SK-N-SH (cell line): ENCODE results near the gene PARP1. TPM values are rescaled to one million over a fixed set of nuclear protein-coding genes. Genes with fewer than 3 reads are reported as not detected.

Experiments used
- CTCF ChIA-PET: fragments of 300-600, 350-600 bp; formaldehyde crosslinking; extraction: SDS; loops from one replicate; lab custom pipeline; 2021; lab: Yijun Ruan, JAX
- POLR2A ChIA-PET: fragments of 350-600 bp; sonication (Branson Sonifier 250); formaldehyde crosslinking; extraction: SDS; loops from one replicate; lab custom pipeline; 2020; ENCODE audit warnings: antibody characterized with exemption, inconsistent platforms; lab: Yijun Ruan, JAX
- DNase-seq: peaks from one replicate; pipeline ENCODE4 v3.0.0; 2012
- H2AFZ ChIP-seq: fragments of 200-600 bp; sonication (generic); 2 replicates; pipeline ENCODE4 v1.8.1; 2016; ENCODE audit warnings: antibody characterized with exemption, mild to moderate bottlenecking, low read depth
- H3F3A ChIP-seq: fragments of 200-600 bp; sonication (generic); replicated peaks from 2 replicates; pipeline ENCODE3; 2016; ENCODE audit warnings: antibody characterized with exemption, mild to moderate bottlenecking; ENCODE audit not compliant: insufficient read depth
- H3K27ac ChIP-seq, 2 experiments: fragments of 200-500 bp in 1 of 2; fragments of 200-600 bp in 1 of 2; sonication (Bioruptor generic) in 1 of 2; sonication (generic), shearing (Covaris generic) in 1 of 2; 2 replicates each; pipeline versions ENCODE4 v1.5.1 to v1.6.1; 2014 to 2016; ENCODE audit warnings: low read depth in 2 of 2, inconsistent platforms in 1 of 2, low read length in 1 of 2, mild to moderate bottlenecking in 1 of 2, mixed read lengths in 1 of 2
- H3K27me3 ChIP-seq: fragments of 200-600 bp; sonication (generic), shearing (Covaris generic); 2 replicates; pipeline ENCODE4 v1.6.1; 2016; ENCODE audit warnings: mixed run types; ENCODE audit not compliant: insufficient read depth
- H3K36me3 ChIP-seq, 2 experiments: fragments of 200-500 bp in 1 of 2; fragments of 200-600 bp in 1 of 2; sonication (Bioruptor generic) in 1 of 2; sonication (generic) in 1 of 2; replicated peaks in 1 of 2; 2 replicates each; pipeline versions ENCODE3 to v1.5.1; 2014 to 2016; ENCODE audit warnings: low read length in 1 of 2, mild to moderate bottlenecking in 1 of 2; ENCODE audit not compliant: insufficient read depth in 2 of 2, control insufficient read depth in 1 of 2
- H3K4me1 ChIP-seq, 2 experiments: fragments of 200-500 bp in 1 of 2; fragments of 200-600 bp in 1 of 2; sonication (Bioruptor generic) in 1 of 2; sonication (generic), shearing (Covaris generic) in 1 of 2; 2 replicates each; pipeline versions ENCODE4 v1.5.1 to v1.6.1; 2014 to 2016; ENCODE audit warnings: low read depth in 1 of 2, low read length in 1 of 2, mixed run types in 1 of 2; ENCODE audit not compliant: insufficient read depth in 2 of 2, control insufficient read depth in 1 of 2
- H3K4me2 ChIP-seq: fragments of 200-600 bp; sonication (generic), shearing (Covaris generic); 2 replicates; pipeline ENCODE4 v1.6.1; 2017; ENCODE audit warnings: mixed run types
- H3K4me3 ChIP-seq, 2 experiments: fragments of 200-500 bp in 1 of 2; fragments of 200-600 bp in 1 of 2; sonication (Bioruptor generic) in 1 of 2; sonication (generic), shearing (Covaris generic) in 1 of 2; 2 replicates each; pipeline versions ENCODE4 v1.5.1 to v1.8.1; 2014 to 2016; ENCODE audit warnings: low read depth in 2 of 2, inconsistent platforms in 1 of 2, low read length in 1 of 2, mild to moderate bottlenecking in 1 of 2, mixed read lengths in 1 of 2, moderate library complexity in 1 of 2
- H3K79me2 ChIP-seq: fragments of 200-600 bp; sonication (generic); 2 replicates; pipeline ENCODE4 v1.8.1; 2017; ENCODE audit warnings: mild to moderate bottlenecking; ENCODE audit not compliant: insufficient read depth
- H3K9ac ChIP-seq: fragments of 200-600 bp; sonication (generic); 2 replicates; pipeline ENCODE4 v1.6.1; 2017; ENCODE audit warnings: mixed run types
- H3K9me2 ChIP-seq: fragments of 200-600 bp; sonication (generic); 2 replicates; pipeline ENCODE4 v1.6.1; 2017; ENCODE audit warnings: mixed run types
- H3K9me3 ChIP-seq: fragments of 200-600 bp; sonication (generic); 2 replicates; pipeline ENCODE4 v1.6.1; 2017; ENCODE audit warnings: mixed run types, mild to moderate bottlenecking, moderate library complexity
- H4K20me1 ChIP-seq: fragments of 200-600 bp; sonication (generic); 2 replicates; pipeline ENCODE4 v1.6.1; 2017; ENCODE audit warnings: mild to moderate bottlenecking, mixed run types; ENCODE audit not compliant: insufficient read depth
- CHD2 ChIP-seq: fragments of 150-350 bp; IDR thresholded peaks from 2 replicates; pipeline ENCODE4 v1.6.1; 2018; ENCODE audit warnings: low read length; ENCODE audit not compliant: partially characterized antibody
- FOSL2 ChIP-seq: IDR thresholded peaks from 2 replicates; pipeline ENCODE4 v1.4.0; 2012; ENCODE audit warnings: low read depth, mild to moderate bottlenecking, moderate library complexity, borderline replicate concordance
- FOXJ3 ChIP-seq: sonication (generic); formaldehyde crosslinking; IDR thresholded peaks from 2 replicates; pipeline ENCODE4 v1.5.1; 2020; ENCODE audit warnings: mild to moderate bottlenecking, missing genetic modification reagents
- FOXM1 ChIP-seq: IDR thresholded peaks from 2 replicates; pipeline ENCODE4 v1.4.0; 2012; ENCODE audit warnings: low read depth, mild to moderate bottlenecking
- JUND ChIP-seq: IDR thresholded peaks from 2 replicates; pipeline ENCODE4 v1.4.0; 2012
- MEF2A ChIP-seq: IDR thresholded peaks from 2 replicates; pipeline ENCODE4 v1.4.0; 2012; ENCODE audit warnings: low read depth, borderline replicate concordance
- MXI1 ChIP-seq: IDR thresholded peaks from 2 replicates; pipeline ENCODE4 v1.6.1; 2012; ENCODE audit warnings: mild to moderate bottlenecking, low read depth, low read length, improper control_type of control experiment
- NFIC ChIP-seq: IDR thresholded peaks from 2 replicates; pipeline ENCODE4 v1.4.0; 2012; ENCODE audit warnings: borderline replicate concordance
- NRF1 ChIP-seq: IDR thresholded peaks from 2 replicates; pipeline ENCODE4 v1.6.1; 2012; ENCODE audit warnings: low read depth, mild to moderate bottlenecking, low read length
- RAD21 ChIP-seq: IDR thresholded peaks from 2 replicates; pipeline ENCODE4 v1.6.1; 2012; ENCODE audit warnings: mild to moderate bottlenecking, low read length
- SIN3A ChIP-seq: IDR thresholded peaks from 2 replicates; pipeline ENCODE4 v1.6.1; 2012; ENCODE audit warnings: low read depth, mild to moderate bottlenecking, low read length, moderate library complexity, borderline replicate concordance
- SMC3 ChIP-seq: IDR thresholded peaks from 2 replicates; pipeline ENCODE4 v1.6.1; 2012; ENCODE audit warnings: low read depth, low read length, improper control_type of control experiment
- TCF12 ChIP-seq: IDR thresholded peaks from 2 replicates; pipeline ENCODE4 v1.4.0; 2012
- YY1 ChIP-seq: IDR thresholded peaks from 2 replicates; pipeline ENCODE4 v1.4.0; 2012; ENCODE audit warnings: low read depth, mild to moderate bottlenecking
- WGBS: methylation state at CpG from one replicate; pipeline ENCODE4 v1.1.6; 2017; ENCODE audit warnings: low lambda C conversion rate; 5-methylcytosine and 5-hydroxymethylcytosine counted together
- polyA plus RNA-seq, 3 experiments: library from polyadenylated mRNA; depleted of rRNA; stranded (reverse); fragments of >200 nt; gene quantifications; 2 replicates each; pipeline ENCODE4 v1.2.3, GENCODE V29; 2012
- TF ChIP-seq, protein P1 (sequence below): IDR thresholded peaks from 2 replicates; pipeline ENCODE4 v1.4.0; 2012; ENCODE audit warnings: low read depth, borderline replicate concordance
- TF ChIP-seq, protein P2 (sequence below): IDR thresholded peaks from 2 replicates; pipeline ENCODE4 v1.6.1; 2012; ENCODE audit warnings: mild to moderate bottlenecking, low read depth, low read length, moderate library complexity
- TF ChIP-seq, protein P3 (sequence below): fragments of 150-350 bp; IDR thresholded peaks from 2 replicates; pipeline ENCODE4 v1.6.1; 2016; ENCODE audit warnings: mild to moderate bottlenecking, low read depth, low read length

The PARP1 gene
- polyA plus RNA-seq, 1 of the 3 experiments (the other 2 are of a cell fraction) = 239 TPM

DNA sequence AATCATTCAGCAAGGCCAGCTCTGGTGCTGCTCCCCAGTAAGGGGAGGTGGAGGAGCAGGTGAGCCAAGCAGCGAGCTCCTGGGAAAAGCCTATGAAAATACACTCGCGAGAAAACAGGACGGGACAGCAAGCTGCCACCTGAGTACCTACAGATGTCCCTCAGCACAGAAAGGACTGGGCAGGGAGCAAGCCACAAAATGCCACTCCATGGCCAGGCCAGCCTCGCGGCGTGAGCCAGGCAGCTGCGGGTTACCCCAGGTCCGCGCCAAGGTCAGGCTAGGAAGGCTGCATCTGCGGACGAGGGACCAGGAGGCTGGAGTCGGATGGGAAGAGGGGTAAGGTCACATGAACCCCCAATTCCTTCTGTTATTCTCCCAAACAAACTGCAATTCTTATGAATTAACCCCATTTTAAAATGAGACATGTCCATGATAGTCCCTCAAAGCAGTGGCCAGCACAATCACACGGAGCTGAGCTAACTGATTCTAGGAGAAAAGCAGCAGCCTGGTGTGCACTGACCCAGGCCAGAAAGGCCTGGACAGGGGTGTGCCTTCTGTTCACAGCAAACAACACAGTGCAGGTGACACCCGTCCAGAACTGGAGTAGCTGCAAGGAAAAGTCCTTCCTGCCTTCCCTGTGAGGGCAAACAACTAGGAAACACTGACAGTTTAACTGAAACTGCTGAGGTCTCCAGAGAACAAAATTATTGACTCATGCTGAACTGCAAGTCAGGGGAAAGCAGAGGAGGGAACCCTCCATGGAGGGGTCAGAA is 26.5 kb downstream of the PARP1 start:
- no peak for TF ChIP-seq NRF1
- no peak for TF ChIP-seq FOXJ3 (CRISPR knock-in tag)
- TF ChIP-seq TCF12 = no peak
- no peak for TF ChIP-seq SMC3
- TF ChIP-seq YY1 = no peak
- TF ChIP-seq SIN3A = no peak
- TF ChIP-seq CHD2 = no peak
- no peak for TF ChIP-seq RAD21
- no peak for TF ChIP-seq FOSL2
- TF ChIP-seq FOXM1 = no peak
- TF ChIP-seq, protein P1, sequence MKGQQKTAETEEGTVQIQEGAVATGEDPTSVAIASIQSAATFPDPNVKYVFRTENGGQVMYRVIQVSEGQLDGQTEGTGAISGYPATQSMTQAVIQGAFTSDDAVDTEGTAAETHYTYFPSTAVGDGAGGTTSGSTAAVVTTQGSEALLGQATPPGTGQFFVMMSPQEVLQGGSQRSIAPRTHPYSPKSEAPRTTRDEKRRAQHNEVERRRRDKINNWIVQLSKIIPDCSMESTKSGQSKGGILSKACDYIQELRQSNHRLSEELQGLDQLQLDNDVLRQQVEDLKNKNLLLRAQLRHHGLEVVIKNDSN = no peak
- TF ChIP-seq NFIC = no peak
- TF ChIP-seq MXI1 = no peak
- no peak for TF ChIP-seq MEF2A
- TF ChIP-seq JUND = no peak
- TF ChIP-seq, protein P2, sequence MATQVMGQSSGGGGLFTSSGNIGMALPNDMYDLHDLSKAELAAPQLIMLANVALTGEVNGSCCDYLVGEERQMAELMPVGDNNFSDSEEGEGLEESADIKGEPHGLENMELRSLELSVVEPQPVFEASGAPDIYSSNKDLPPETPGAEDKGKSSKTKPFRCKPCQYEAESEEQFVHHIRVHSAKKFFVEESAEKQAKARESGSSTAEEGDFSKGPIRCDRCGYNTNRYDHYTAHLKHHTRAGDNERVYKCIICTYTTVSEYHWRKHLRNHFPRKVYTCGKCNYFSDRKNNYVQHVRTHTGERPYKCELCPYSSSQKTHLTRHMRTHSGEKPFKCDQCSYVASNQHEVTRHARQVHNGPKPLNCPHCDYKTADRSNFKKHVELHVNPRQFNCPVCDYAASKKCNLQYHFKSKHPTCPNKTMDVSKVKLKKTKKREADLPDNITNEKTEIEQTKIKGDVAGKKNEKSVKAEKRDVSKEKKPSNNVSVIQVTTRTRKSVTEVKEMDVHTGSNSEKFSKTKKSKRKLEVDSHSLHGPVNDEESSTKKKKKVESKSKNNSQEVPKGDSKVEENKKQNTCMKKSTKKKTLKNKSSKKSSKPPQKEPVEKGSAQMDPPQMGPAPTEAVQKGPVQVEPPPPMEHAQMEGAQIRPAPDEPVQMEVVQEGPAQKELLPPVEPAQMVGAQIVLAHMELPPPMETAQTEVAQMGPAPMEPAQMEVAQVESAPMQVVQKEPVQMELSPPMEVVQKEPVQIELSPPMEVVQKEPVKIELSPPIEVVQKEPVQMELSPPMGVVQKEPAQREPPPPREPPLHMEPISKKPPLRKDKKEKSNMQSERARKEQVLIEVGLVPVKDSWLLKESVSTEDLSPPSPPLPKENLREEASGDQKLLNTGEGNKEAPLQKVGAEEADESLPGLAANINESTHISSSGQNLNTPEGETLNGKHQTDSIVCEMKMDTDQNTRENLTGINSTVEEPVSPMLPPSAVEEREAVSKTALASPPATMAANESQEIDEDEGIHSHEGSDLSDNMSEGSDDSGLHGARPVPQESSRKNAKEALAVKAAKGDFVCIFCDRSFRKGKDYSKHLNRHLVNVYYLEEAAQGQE = no peak
- TF ChIP-seq, protein P3, sequence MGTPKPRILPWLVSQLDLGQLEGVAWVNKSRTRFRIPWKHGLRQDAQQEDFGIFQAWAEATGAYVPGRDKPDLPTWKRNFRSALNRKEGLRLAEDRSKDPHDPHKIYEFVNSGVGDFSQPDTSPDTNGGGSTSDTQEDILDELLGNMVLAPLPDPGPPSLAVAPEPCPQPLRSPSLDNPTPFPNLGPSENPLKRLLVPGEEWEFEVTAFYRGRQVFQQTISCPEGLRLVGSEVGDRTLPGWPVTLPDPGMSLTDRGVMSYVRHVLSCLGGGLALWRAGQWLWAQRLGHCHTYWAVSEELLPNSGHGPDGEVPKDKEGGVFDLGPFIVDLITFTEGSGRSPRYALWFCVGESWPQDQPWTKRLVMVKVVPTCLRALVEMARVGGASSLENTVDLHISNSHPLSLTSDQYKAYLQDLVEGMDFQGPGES = no peak
- H2AFZ ChIP-seq = no peak overlapping the region
- ChIA-PET POLR2A (no interaction called here), CTCF (interaction anchor here (1.5 to 1.6 kb wide), 2 partner anchors 21 to 26 kb away, joined by 4 read pairs; partner anchors contain the start of gene PARP1)
- no peak overlapping the region for H3K9ac ChIP-seq
- no peak overlapping the region for H3K4me2 ChIP-seq
- no peaks in the 10 kb centered on the region for H3K9me2 ChIP-seq
- peaks cover 63 to 98% of the 10 kb centered on the region in 2 experiments for H3K36me3 ChIP-seq
- no peaks in the 10 kb centered on the region for H3K79me2 ChIP-seq
- H4K20me1 ChIP-seq = no peaks in the 10 kb centered on the region
- DNase-seq = no peak
- no peak overlapping the region for H3K4me3 ChIP-seq
- no peaks in the 10 kb centered on the region for H3K27me3 ChIP-seq
- 98% methylated on average over 10 of the region's 15 CpGs for WGBS
- H3K4me1 ChIP-seq = no peaks in the 10 kb centered on the region
- no peaks in the 10 kb centered on the region for H3F3A ChIP-seq
- no peak overlapping the region for H3K27ac ChIP-seq
- H3K9me3 ChIP-seq = no peaks in the 10 kb centered on the region
